K562 (cell line): ENCODE data around the gene ZNF622. TPM values are rescaled to one million over a fixed set of nuclear protein-coding genes. Genes with fewer than 3 reads are reported as not detected.

Experiments
- AFF1 ChIP-seq, 2 experiments: fragments of 450-650 bp; IDR thresholded peaks; 2 replicates each; pipeline ENCODE4 v1.6.1; 2018; ENCODE audit warnings: mild to moderate bottlenecking in 2 of 2, low read depth in 1 of 2; ENCODE audit not compliant: partially characterized antibody in 2 of 2
- BCL6 ChIP-seq: fragments of 250-450 bp; sonication (Bioruptor Pico); IDR thresholded peaks from 2 replicates; pipeline ENCODE4 v1.4.0; 2020
- CREB1 ChIP-seq, 2 experiments: sonication (generic) in 1 of 2; formaldehyde crosslinking in 1 of 2; IDR thresholded peaks; 2 replicates each; pipeline versions ENCODE4 v1.6.1 to v1.8.0; 2012 to 2022; ENCODE audit warnings: inconsistent platforms in 1 of 2, mild to moderate bottlenecking in 1 of 2, missing genetic modification reagents in 1 of 2, moderate library complexity in 1 of 2
- MGA ChIP-seq: fragments of 450-650 bp; IDR thresholded peaks from 2 replicates; pipeline ENCODE4 v1.6.1; 2016; ENCODE audit warnings: mild to moderate bottlenecking, moderate library complexity
- NFXL1 ChIP-seq: fragments of 450-650 bp; formaldehyde crosslinking; IDR thresholded peaks from 2 replicates; pipeline ENCODE4 v1.4.0; 2021; ENCODE audit warnings: mild to moderate bottlenecking
- NR1H2 ChIP-seq: sonication (generic); formaldehyde crosslinking; IDR thresholded peaks from 2 replicates; pipeline ENCODE4 v1.4.0; 2020; ENCODE audit warnings: mild to moderate bottlenecking, missing genetic modification reagents
- NRF1 ChIP-seq, 2 experiments: fragments of 450-650 bp; IDR thresholded peaks in 1 of 2; conservative IDR thresholded peaks in 1 of 2; 2 replicates each; pipeline ENCODE4 v1.6.1; 2014; ENCODE audit warnings: mild to moderate bottlenecking in 2 of 2
- PTTG1 ChIP-seq: fragments of 450-650 bp; IDR thresholded peaks from 2 replicates; pipeline ENCODE4 v1.6.1; 2016; ENCODE audit warnings: low read depth, mild to moderate bottlenecking, missing genetic modification characterization, missing compliant biosample characterization
- RBM17 ChIP-seq: fragments of 200-400 bp; formaldehyde crosslinking; IDR thresholded peaks from 2 replicates; pipeline ENCODE4 v1.6.1; 2017; ENCODE audit warnings: low read depth, mild to moderate bottlenecking, low read length, borderline replicate concordance
- ZFPM2 ChIP-seq: fragments of 250-450 bp; sonication (Bioruptor Pico); IDR thresholded peaks from 2 replicates; pipeline ENCODE4 v1.5.1; 2022; ENCODE audit warnings: mild to moderate bottlenecking
- ZNF408 ChIP-seq: fragments of 250-450 bp; sonication (Bioruptor Pico); IDR thresholded peaks from 2 replicates; pipeline ENCODE4 v1.4.0; 2020; ENCODE audit warnings: low read depth, mild to moderate bottlenecking, moderate library complexity
- polyA plus RNA-seq, 8 experiments: library from polyadenylated mRNA; depleted of rRNA in 4 of 8; stranded (reverse) in 5 of 8; unstranded in 3 of 8; fragments of >200 nt; fragmentation: Nextera tagmentation in 2 of 8; fragmentation: Illumina TruSeq in 1 of 8; extraction: Ambion mirVana in 2 of 8; extraction: Trizol in 1 of 8; gene quantifications; 2 replicates each; pipeline versions ENCODE4 v1.2.1 to v1.2.3, GENCODE V29; 2011 to 2014; ENCODE audit warnings: inconsistent platforms in 1 of 8, missing spikeins in 1 of 8
- total RNA-seq, 7 experiments: library from RNA; depleted of rRNA in 6 of 7; stranded (reverse); fragments of >200 nt in 6 of 7; fragmentation: Illumina TruSeq in 2 of 7; extraction: Trizol in 2 of 7; gene quantifications; 2 replicates each; pipeline versions ENCODE4 v1.2.1 to v1.2.3, GENCODE V29; 2011 to 2021; ENCODE audit warnings: low replicate concordance in 1 of 7

The ZNF622 gene
- total and polyA plus RNA-seq, 9 of the 15 experiments (the other 6 are each of a cell fraction or from before 2014, with no cell fraction given) = 9.6 to 51.5 (median 32.3) TPM

- TF ChIP-seq MGA = no peak
- no peak for TF ChIP-seq RBM17
- TF ChIP-seq BCL6 = no peak
- TF ChIP-seq AFF1 (IDR thresholded peaks at IDR 0.05; ENCODE audit: low read depth in 1 of 2, partially characterized antibody in 2 of 2) = no peak
- peak; percentile 35 to 41; a peak in 3 of 4 replicates for TF ChIP-seq NRF1 (conservative IDR thresholded peaks at IDR 0.05 in 1 of 2, IDR thresholded peaks at IDR 0.05 in 1 of 2)
- TF ChIP-seq ZFPM2 (CRISPR knock-in tag) = no peak
- no peak for TF ChIP-seq NFXL1
- TF ChIP-seq ZNF408 = no peak
- TF ChIP-seq PTTG1 (tag) = no peak
- peak; percentile 57; the same call in 1 of the 2 replicates for TF ChIP-seq CREB1 (IDR thresholded peaks at IDR 0.05)
- TF ChIP-seq CREB1 (CRISPR knock-in tag; IDR thresholded peaks at IDR 0.05) = peak; percentile 67
- peak; percentile 97 for TF ChIP-seq NR1H2 (CRISPR knock-in tag)
These were observed at the start of gene ZNF622 (continued) for GRCh38 chr5:16465544-16466432.
